BLaER1 (cell line): ENCODE measurements around the gene ROGDI.

Source experiments
- H3K27ac ChIP-seq: shearing (Covaris generic); formaldehyde crosslinking; 2 replicates; pipeline ENCODE4 v1.8.1; 2022
- H3K27me3 ChIP-seq: shearing (Covaris generic); formaldehyde crosslinking; 2 replicates; pipeline ENCODE4 v1.8.1; 2022
- H3K36me3 ChIP-seq: shearing (Covaris generic); formaldehyde crosslinking; 2 replicates; pipeline ENCODE4 v1.8.1; 2022
- H3K4me1 ChIP-seq: shearing (Covaris generic); formaldehyde crosslinking; 2 replicates; pipeline ENCODE4 v1.8.1; 2022
- H3K4me2 ChIP-seq: shearing (Covaris generic); formaldehyde crosslinking; 2 replicates; pipeline ENCODE4 v1.8.1; 2022
- H3K4me3 ChIP-seq: shearing (Covaris generic); formaldehyde crosslinking; 2 replicates; pipeline ENCODE4 v1.8.1; 2022
- H3K9ac ChIP-seq: shearing (Covaris generic); formaldehyde crosslinking; 2 replicates; pipeline ENCODE4 v1.8.1; 2022
- H3K9me3 ChIP-seq: shearing (Covaris generic); formaldehyde crosslinking; 2 replicates; pipeline ENCODE4 v1.8.1; 2022
- H4K20me1 ChIP-seq: shearing (Covaris generic); formaldehyde crosslinking; 2 replicates; pipeline ENCODE4 v1.8.1; 2022
- Cebpa-rat ChIP-seq: shearing (Covaris generic); IDR thresholded peaks from 2 replicates; pipeline ENCODE4 v1.8.1; 2022

Gene ROGDI

DNA sequence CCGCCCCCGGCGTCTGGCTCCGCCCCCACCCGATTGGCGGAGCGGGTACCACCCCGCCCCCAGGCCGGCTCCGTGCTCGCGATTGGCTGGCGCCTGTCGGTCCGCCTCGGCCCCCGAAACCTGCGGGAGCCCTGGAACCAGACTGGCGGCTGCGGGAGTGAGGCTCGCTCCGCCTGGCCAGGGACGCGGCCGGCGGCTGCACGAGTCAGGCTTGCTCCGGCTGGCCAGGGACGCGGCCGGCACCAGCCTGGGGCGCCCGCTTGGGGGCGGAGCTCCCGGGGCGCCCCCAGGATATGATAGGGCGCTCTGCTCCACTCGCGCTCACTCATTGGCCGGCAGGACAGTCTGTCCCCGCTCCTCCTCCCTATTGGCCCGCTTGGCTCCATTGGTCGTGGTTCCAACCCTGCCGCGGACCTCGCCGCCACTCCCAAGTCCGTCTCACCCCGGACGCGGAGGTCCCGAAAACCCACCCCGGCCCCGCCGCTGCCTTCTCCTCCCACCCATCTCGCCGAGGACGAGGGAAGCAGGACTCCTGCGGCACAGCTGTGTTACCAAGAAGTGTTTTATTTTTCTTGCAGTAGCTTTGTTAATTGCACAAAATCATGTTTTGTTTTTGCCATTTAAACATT is 340 bp upstream of the ROGDI start:
- Histone ChIP-seq H3K4me1 (peaks cover 47% of the 10 kb centered on the region), H3K9ac (peak overlapping the region; percentile 82), H3K27ac (peak overlapping the region; percentile 84), H3K36me3 (peaks cover 58% of the 10 kb centered on the region), H3K4me2 (peak overlapping the region; percentile 100), H4K20me1 (peaks cover 22% of the 10 kb centered on the region), H3K4me3 (peak overlapping the region; percentile 87), H3K9me3 (no peaks in the 10 kb centered on the region), H3K27me3 (no peaks in the 10 kb centered on the region)
- TF ChIP-seq Cebpa-rat = no peak

GRCh38 chr16:4801051-4801961 is 1.1 kb downstream of the ROGDI start:
- no peaks in the 10 kb centered on the region for H3K9me3 ChIP-seq
- H3K4me2 ChIP-seq = peak overlapping the region; percentile 100
- no peaks in the 10 kb centered on the region for H3K27me3 ChIP-seq
- H3K9ac ChIP-seq = peak overlapping the region; percentile 82
- peak overlapping the region; percentile 84 for H3K27ac ChIP-seq
- no peak for TF ChIP-seq Cebpa-rat
- H4K20me1 ChIP-seq = peaks cover 20% of the 10 kb centered on the region
- peak overlapping the region; percentile 87 for H3K4me3 ChIP-seq
- H3K36me3 ChIP-seq = peaks cover 54% of the 10 kb centered on the region
- peaks cover 52% of the 10 kb centered on the region for H3K4me1 ChIP-seq

DNA sequence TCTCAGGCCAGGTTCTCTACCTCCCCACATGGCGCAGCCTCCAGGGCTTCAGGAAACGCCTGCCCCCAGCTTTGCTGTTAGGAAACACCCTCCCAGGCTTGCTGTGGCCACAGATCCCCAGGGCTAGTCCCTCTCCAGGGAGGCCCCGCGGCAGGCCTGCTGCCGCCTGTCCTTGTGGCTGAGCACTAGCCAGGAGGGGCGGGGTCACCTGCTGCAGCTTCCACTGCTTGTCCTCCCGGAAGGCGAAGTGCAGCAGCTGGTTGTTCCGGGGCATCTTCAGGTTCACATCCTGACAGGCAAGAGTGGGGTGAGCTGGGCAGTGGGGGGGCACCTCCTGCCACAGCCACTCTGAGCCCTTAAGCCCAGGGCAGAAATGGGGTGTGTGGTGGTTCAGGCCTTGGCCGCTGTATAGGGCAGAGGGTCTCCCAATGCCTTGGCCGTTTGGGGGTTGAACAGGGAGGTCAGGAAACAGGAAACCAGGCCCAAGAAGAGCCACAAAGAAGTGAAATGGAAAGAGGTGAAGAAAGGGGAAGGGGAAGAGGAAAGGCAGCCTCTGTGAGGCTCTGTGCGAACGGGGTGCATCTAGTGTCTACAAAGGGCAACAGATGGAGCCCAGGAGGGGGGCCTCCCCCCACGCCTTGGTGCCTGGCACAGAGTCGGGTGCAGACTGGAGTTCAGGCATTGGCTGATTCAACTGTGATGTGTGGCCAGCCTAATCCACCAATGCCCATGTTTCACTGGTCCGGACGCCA is 2.0 kb downstream of the ROGDI start:
- no peaks in the 10 kb centered on the region for H3K27me3 ChIP-seq
- peak overlapping the region; percentile 82 for H3K9ac ChIP-seq
- TF ChIP-seq Cebpa-rat = 0 out of 2 replicates have a peak, but pooled peaks have one; percentile 20
- H3K4me3 ChIP-seq = peak overlapping the region; percentile 87
- H3K4me2 ChIP-seq = peak overlapping the region; percentile 100
- H3K27ac ChIP-seq = peak overlapping the region; percentile 84
- peaks cover 46% of the 10 kb centered on the region for H3K36me3 ChIP-seq
- H3K4me1 ChIP-seq = peaks cover 60% of the 10 kb centered on the region
- H3K9me3 ChIP-seq = no peaks in the 10 kb centered on the region
- peaks cover 14% of the 10 kb centered on the region for H4K20me1 ChIP-seq

- H3K4me3 ChIP-seq = peak overlapping the region; percentile 87; the same call in 1 of the 2 replicates
- peaks cover 9% of the 10 kb centered on the region for H4K20me1 ChIP-seq
- H3K4me2 ChIP-seq = peak overlapping the region; percentile 100
- peak overlapping the region; percentile 67; the same call in 1 of the 2 replicates for H3K9ac ChIP-seq
- peak overlapping the region; percentile 84 for H3K27ac ChIP-seq
- peaks cover 60% of the 10 kb centered on the region for H3K4me1 ChIP-seq
- H3K27me3 ChIP-seq = no peaks in the 10 kb centered on the region
- H3K9me3 ChIP-seq = no peaks in the 10 kb centered on the region
- H3K36me3 ChIP-seq = peaks cover 34% of the 10 kb centered on the region
- TF ChIP-seq Cebpa-rat = no peak
Observed at GRCh38 chr16:4799171-4799855, 3.1 kb downstream of the ROGDI start.

DNA sequence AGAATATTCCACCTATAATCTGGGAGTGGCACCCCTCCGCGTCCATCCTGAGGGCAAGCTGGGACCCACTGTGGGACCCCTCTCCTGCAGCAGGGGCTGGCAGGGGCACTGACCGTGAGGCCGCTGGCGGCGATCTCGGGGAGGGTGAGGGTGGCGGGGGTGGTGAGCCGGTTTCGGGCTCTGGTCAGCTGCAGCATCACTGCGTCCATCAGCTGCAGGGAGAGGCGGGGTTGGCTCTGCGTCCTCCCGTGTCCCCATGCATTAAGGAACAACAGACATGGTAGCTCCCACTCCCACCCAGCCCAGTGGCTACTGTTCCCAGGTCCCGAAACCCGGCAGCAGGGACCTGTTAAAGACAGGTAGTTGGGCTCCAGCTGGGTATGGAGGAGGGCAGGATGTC is 4.0 kb downstream of the ROGDI start:
- 0 out of 2 replicates have a peak overlapping the region, but pooled peaks have one; percentile 100 for H3K4me2 ChIP-seq

GRCh38 chr16:4797805-4798252 is 4.6 kb downstream of the ROGDI start:
- Histone ChIP-seq H3K9ac (no peak overlapping the region), H3K27ac (no peak overlapping the region), H3K36me3 (peaks cover 28% of the 10 kb centered on the region), H3K4me2 (no peak overlapping the region), H3K9me3 (no peaks in the 10 kb centered on the region), H3K4me1 (peaks cover 50% of the 10 kb centered on the region), H4K20me1 (no peaks in the 10 kb centered on the region; the same call in 1 of the 2 replicates), H3K27me3 (no peaks in the 10 kb centered on the region), H3K4me3 (no peak overlapping the region)
- TF ChIP-seq Cebpa-rat = no peak

More for the DNA sequence above, 4.0 kb downstream of the ROGDI start:
- peaks cover 28% of the 10 kb centered on the region for H3K36me3 ChIP-seq
- H3K4me3 ChIP-seq = no peak overlapping the region
- peaks cover under 1% of the 10 kb centered on the region; the same call in 1 of the 2 replicates for H4K20me1 ChIP-seq
- H3K4me1 ChIP-seq = peaks cover 54% of the 10 kb centered on the region
- H3K9ac ChIP-seq = no peak overlapping the region
- no peaks in the 10 kb centered on the region for H3K9me3 ChIP-seq
- no peaks in the 10 kb centered on the region for H3K27me3 ChIP-seq
- TF ChIP-seq Cebpa-rat = no peak
- H3K27ac ChIP-seq = no peak overlapping the region

DNA sequence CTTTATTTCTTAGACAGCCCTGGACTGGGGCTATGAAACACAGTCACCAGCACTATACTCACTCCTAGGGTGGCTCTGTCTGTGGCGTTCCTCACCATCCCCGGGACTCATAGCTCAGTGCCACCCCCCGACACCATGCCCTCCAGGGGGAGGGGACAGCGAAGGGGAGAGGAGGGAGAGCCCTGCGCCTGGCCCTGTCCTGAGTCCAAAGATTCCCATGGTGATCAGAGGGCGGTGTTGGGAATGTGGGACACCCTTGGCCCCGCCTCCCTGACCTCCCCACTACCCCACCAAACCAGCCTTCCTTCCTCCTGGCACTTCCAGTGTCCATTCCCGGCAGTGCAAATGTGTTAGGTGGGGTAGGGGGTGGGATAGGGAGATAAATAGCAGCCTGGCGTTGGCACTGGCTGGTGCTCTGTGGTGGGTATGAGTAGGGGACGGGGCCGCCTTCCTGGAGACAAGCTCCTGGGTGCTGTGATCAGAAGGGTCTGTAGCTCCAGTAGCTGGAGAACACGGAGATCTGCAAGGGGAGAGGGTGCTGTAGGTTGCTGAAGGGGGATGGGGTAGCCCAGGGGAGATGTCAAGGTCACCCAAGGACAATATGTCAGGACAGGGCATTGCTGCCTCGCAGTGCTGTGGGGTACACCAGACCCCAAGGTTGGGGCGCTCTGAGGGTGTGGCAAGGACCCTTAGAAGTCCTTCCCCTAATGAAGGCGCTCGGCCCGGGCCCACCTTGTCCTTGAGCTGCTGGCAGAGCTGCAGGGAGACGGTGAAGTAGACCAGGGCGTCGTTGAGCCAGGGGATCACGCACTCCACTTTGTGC is 5.2 kb downstream of the ROGDI start:
- Histone ChIP-seq H3K4me3 (no peak overlapping the region), H3K36me3 (peaks cover 28% of the 10 kb centered on the region), H3K4me2 (no peak overlapping the region), H3K4me1 (peaks cover 50% of the 10 kb centered on the region), H4K20me1 (no peaks in the 10 kb centered on the region; the same call in 1 of the 2 replicates), H3K9ac (no peak overlapping the region), H3K27me3 (no peaks in the 10 kb centered on the region), H3K27ac (no peak overlapping the region), H3K9me3 (no peaks in the 10 kb centered on the region)
- no peak for TF ChIP-seq Cebpa-rat

DNA sequence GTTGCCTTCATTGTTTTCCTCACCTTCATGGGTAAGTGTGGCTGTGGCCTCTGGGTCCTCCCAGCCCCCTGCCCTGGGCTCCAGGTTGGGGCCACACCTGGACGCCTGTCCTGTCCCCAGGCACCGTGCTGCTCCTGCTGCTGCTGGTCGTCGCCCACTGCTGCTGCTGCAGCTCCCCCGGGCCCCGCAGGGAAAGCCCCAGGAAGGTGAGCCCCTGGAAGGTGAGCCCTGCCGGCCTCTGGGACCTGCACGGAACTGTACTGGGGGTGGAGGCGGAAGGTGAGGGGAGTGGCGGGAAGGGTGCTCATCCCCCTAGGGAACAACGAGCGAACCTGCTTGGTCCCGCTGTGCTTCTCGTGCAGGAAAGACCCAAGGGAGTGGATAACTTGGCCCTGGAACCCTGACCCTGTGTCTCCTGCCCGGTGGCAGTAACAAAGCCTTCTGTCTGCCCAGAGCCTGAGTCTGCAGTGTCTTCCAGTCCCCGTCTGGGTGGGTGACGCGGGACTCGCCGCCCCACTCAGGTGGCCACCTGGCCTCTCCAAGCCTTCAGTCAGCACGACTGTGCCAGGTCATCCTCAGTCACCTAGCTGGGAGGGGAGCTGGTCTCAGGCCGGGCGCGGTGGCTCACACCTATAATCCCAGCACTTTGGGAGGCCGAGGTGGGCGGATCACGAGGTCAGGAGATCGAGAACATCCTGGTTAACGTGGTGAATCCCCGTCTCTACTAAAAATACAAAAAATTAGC is 6.4 kb downstream of the ROGDI start:
- no peaks in the 10 kb centered on the region for H3K27me3 ChIP-seq
- H3K4me2 ChIP-seq = no peak overlapping the region
- no peak overlapping the region for H3K4me3 ChIP-seq
- peaks cover 51% of the 10 kb centered on the region for H3K4me1 ChIP-seq
- no peaks in the 10 kb centered on the region for H3K9me3 ChIP-seq
- H3K36me3 ChIP-seq = peaks cover 28% of the 10 kb centered on the region
- H3K9ac ChIP-seq = no peak overlapping the region
- no peaks in the 10 kb centered on the region; the same call in 1 of the 2 replicates for H4K20me1 ChIP-seq
- TF ChIP-seq Cebpa-rat = no peak
- H3K27ac ChIP-seq = no peak overlapping the region
